Panc1 (cell line): ENCODE results near the gene SYT17.

ENCODE experiments used
- CTCF ChIP-seq: fragments of 450-650 bp; IDR thresholded peaks from 2 replicates; pipeline ENCODE4 v1.5.1; 2017; ENCODE audit warnings: mild to moderate bottlenecking
- POLR2AphosphoS5 ChIP-seq: IDR thresholded peaks from 2 replicates; pipeline ENCODE4 v1.6.1; 2012; ENCODE audit warnings: mild to moderate bottlenecking, low read depth, low read length, moderate library complexity
- REST ChIP-seq, 2 experiments: IDR thresholded peaks; 2 replicates each; pipeline ENCODE4 v1.6.1; 2011 to 2012; ENCODE audit warnings: low read depth in 2 of 2, control low read depth in 1 of 2, low read length in 1 of 2, mild to moderate bottlenecking in 1 of 2, moderate library complexity in 1 of 2; ENCODE audit not compliant: insufficient read depth in 1 of 2

DNA sequence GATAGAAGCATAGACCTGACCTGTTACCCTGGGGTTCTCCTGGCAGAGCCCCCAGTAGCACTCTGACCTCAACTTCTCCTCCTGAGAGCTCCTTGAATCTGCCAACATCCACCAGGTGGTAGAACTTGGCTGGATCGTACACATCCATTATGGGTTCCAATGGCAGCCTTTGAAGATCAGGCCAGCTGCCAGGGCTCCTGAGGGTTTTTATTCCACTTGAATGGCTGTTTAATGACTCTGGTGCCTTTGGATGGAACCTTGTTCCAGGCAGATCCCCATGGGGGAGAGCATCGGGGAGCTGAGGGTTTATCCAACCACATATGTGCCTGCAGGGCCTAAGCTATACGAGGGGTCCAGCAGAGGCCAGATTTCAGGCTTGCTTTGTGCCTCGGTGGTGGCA, 70.4 kb downstream of the SYT17 start:
- TF ChIP-seq CTCF (no peak), POLR2AphosphoS5 (no peak), REST (IDR thresholded peaks at IDR 0.05; ENCODE audit: insufficient read depth in 1 of 2, low read depth in 2 of 2, low read length in 1 of 2) (no peak)
